Right cardiac atrium (tissue), 5 donors: ENCODE data around the gene CEACAM5. TPM values are rescaled to one million over a fixed set of nuclear protein-coding genes. Genes with fewer than 3 reads are reported as not detected.

ENCODE experiments used
- ATAC-seq, 2 donors: fragments of 200-7000 bp; cut with Tn5 transposase; one replicate each; pipeline versions ENCODE4 v1.8.0 to v1.9.1; 2020; ENCODE audit warnings: moderate library complexity in 2 of 2, mild to moderate bottlenecking in 1 of 2
- DNase-seq, 3 donors: peaks; one replicate each; pipeline ENCODE4 v3.0.0-alpha.2; 2020
- H3K27ac ChIP-seq: one replicate; pipeline ENCODE4 v1.5.1; 2013; ENCODE audit warnings: mild to moderate bottlenecking, low read length, control low read depth, moderate library complexity
- H3K27me3 ChIP-seq: one replicate; pipeline ENCODE4 v1.6.1; 2013; ENCODE audit not compliant: control insufficient read depth, insufficient read depth
- H3K4me1 ChIP-seq: one replicate; pipeline ENCODE4 v1.6.1; 2013; ENCODE audit warnings: low read length; ENCODE audit not compliant: control insufficient read depth, insufficient read depth
- H3K4me3 ChIP-seq: one replicate; pipeline ENCODE4 v1.5.1; 2013; ENCODE audit warnings: low read length, control low read depth
- H3K9me3 ChIP-seq: one replicate; pipeline ENCODE4 v1.6.1; 2013; ENCODE audit warnings: low read length; ENCODE audit not compliant: control insufficient read depth
- WGBS: extraction: QIAGEN DNeasy Blood & Tissue Kit; methylation state at CpG from one replicate; pipeline ENCODE4 v1.1.7; 2013; 5-methylcytosine and 5-hydroxymethylcytosine counted together
- intact Hi-C, 4 donors: fragments of 100-400 bp; cut with DNase I; formaldehyde crosslinking; loops; one replicate each; pipeline versions ENCODE4 v1.11.0 to v1.14.0; 2022 to 2023
- polyA plus RNA-seq: library from polyadenylated mRNA; stranded (reverse); fragments of 200-250 nt; gene quantifications from one replicate; pipeline ENCODE4 v1.2.3, GENCODE V29; 2013
- total RNA-seq, 4 donors: library from RNA; stranded (reverse); fragmentation: NEBNext Ultra II Directional; extraction: Animal tissue kit (Norgen Biotek cat#: 25700); gene quantifications; one replicate each; pipeline ENCODE4 v1.2.1, GENCODE V29; 2021
- donor health status: healthy with polysubstance abuse.
- donor health status: DM: no; HTN: yes; CAD: no.
- donor health status: DM: no; HTN: no; CAD: no.
- donor health status: DM: no; HTN: yes; CAD: no; lungs with severe emphysema.
- donor health status: DM: yes; HTN: yes; CAD: no.

The CEACAM5 gene
- total and polyA plus RNA-seq, 5 donors = 0.07 TPM; not detected in 4

- Histone ChIP-seq H3K9me3 (no peaks in the 10 kb centered on the region), H3K4me1 (no peaks in the 10 kb centered on the region), H3K27ac (no peak overlapping the region), H3K4me3 (no peak overlapping the region), H3K27me3 (no peaks in the 10 kb centered on the region)
- intact Hi-C loops = no loop called here
- DNase-seq = no peak
- WGBS = 28% methylated on average over 20 of the region's 20 CpGs
- no peak for ATAC-seq
Observed at GRCh38 chr19:41691268-41691970, 17.0 kb upstream of the CEACAM5 start.

- 45% methylated on average over 1 of the region's 1 CpG for WGBS
- ATAC-seq (no peak), DNase-seq (no peak)
- intact Hi-C loops = no loop called here
- Histone ChIP-seq H3K4me3 (no peak overlapping the region), H3K27me3 (no peaks in the 10 kb centered on the region), H3K9me3 (no peaks in the 10 kb centered on the region), H3K27ac (no peak overlapping the region), H3K4me1 (no peaks in the 10 kb centered on the region)
Observed at GRCh38 chr19:41694196-41694595, 14.2 kb upstream of the CEACAM5 start.

DNA sequence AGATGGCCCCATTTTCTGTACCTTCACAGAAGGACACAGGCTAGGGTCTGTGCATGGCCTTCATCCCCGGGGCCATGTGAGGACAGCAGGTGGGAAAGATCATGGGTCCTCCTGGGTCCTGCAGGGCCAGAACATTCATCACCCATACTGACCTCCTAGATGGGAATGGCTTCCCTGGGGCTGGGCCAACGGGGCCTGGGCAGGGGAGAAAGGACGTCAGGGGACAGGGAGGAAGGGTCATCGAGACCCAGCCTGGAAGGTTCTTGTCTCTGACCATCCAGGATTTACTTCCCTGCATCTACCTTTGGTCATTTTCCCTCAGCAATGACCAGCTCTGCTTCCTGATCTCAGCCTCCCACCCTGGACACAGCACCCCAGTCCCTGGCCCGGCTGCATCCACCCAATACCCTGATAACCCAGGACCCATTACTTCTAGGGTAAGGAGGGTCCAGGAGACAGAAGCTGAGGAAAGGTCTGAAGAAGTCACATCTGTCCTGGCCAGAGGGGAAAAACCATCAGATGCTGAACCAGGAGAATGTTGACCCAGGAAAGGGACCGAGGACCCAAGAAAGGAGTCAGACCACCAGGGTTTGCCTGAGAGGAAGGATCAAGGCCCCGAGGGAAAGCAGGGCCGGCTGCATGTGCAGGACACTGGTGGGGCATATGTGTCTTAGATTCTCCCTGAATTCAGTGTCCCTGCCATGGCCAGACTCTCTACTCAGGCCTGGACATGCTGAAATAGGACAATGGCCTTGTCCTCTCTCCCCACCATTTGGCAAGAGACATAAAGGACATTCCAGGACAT lies 13.4 kb upstream of the CEACAM5 start:
- no peaks in the 10 kb centered on the region for H3K27me3 ChIP-seq
- DNase-seq (no peak), ATAC-seq (no peak)
- H3K27ac ChIP-seq = no peak overlapping the region
- no peaks in the 10 kb centered on the region for H3K4me1 ChIP-seq
- no peaks in the 10 kb centered on the region for H3K9me3 ChIP-seq
- H3K4me3 ChIP-seq = no peak overlapping the region
- intact Hi-C loops = no loop called here
- WGBS = 62% methylated on average over 8 of the region's 8 CpGs

DNA sequence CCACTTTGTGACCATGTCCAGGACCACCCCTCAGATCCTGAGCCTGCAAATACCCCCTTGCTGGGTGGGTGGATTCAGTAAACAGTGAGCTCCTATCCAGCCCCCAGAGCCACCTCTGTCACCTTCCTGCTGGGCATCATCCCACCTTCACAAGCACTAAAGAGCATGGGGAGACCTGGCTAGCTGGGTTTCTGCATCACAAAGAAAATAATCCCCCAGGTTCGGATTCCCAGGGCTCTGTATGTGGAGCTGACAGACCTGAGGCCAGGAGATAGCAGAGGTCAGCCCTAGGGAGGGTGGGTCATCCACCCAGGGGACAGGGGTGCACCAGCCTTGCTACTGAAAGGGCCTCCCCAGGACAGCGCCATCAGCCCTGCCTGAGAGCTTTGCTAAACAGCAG lies 12.7 kb upstream of the CEACAM5 start:
- H3K4me1 ChIP-seq = no peaks in the 10 kb centered on the region
- H3K4me3 ChIP-seq = no peak overlapping the region
- DNase-seq (no peak), ATAC-seq (no peak)
- no peak overlapping the region for H3K27ac ChIP-seq
- no peaks in the 10 kb centered on the region for H3K9me3 ChIP-seq
- intact Hi-C loops = no loop called here
- WGBS = 62% methylated on average over 2 of the region's 2 CpGs
- H3K27me3 ChIP-seq = no peaks in the 10 kb centered on the region

- H3K27me3 ChIP-seq = no peaks in the 10 kb centered on the region
- 49% methylated on average over 7 of the region's 7 CpGs for WGBS
- H3K9me3 ChIP-seq = no peaks in the 10 kb centered on the region
- DNase-seq = no peak
- no peak overlapping the region for H3K27ac ChIP-seq
- no peaks in the 10 kb centered on the region for H3K4me1 ChIP-seq
- intact Hi-C loops = no loop called here
- ATAC-seq = no peak
- no peak overlapping the region for H3K4me3 ChIP-seq
Observed at GRCh38 chr19:41696402-41697197, 11.8 kb upstream of the CEACAM5 start.

DNA sequence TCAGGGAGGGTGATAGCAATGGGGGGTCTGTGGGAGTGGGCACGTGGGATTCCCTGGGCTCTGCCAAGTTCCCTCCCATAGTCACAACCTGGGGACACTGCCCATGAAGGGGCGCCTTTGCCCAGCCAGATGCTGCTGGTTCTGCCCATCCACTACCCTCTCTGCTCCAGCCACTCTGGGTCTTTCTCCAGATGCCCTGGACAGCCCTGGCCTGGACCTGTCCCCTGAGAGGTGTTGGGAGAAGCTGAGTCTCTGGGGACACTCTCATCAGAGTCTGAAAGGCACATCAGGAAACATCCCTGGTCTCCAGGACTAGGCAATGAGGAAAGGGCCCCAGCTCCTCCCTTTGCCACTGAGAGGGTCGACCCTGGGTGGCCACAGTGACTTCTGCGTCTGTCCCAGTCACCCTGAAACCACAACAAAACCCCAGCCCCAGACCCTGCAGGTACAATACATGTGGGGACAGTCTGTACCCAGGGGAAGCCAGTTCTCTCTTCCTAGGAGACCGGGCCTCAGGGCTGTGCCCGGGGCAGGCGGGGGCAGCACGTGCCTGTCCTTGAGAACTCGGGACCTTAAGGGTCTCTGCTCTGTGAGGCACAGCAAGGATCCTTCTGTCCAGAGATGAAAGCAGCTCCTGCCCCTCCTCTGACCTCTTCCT lies 11.1 kb upstream of the CEACAM5 start:
- Histone ChIP-seq H3K27me3 (no peaks in the 10 kb centered on the region), H3K27ac (no peak overlapping the region), H3K4me3 (no peak overlapping the region), H3K4me1 (no peaks in the 10 kb centered on the region), H3K9me3 (no peaks in the 10 kb centered on the region)
- 53% methylated on average over 9 of the region's 9 CpGs for WGBS
- intact Hi-C loops = no loop called here
- DNase-seq = no peak
- ATAC-seq = no peak

DNA sequence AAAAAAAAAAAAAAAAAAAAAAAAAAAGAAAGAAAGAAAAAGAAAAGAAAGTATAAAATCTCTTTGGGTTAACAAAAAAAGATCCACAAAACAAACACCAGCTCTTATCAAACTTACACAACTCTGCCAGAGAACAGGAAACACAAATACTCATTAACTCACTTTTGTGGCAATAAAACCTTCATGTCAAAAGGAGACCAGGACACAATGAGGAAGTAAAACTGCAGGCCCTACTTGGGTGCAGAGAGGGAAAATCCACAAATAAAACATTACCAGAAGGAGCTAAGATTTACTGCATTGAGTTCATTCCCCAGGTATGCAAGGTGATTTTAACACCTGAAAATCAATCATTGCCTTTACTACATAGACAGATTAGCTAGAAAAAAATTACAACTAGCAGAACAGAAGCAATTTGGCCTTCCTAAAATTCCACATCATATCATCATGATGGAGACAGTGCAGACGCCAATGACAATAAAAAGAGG lies 9.6 kb upstream of the CEACAM5 start:
- DNase-seq = no peak
- intact Hi-C loops = no loop called here
- Histone ChIP-seq H3K4me1 (no peaks in the 10 kb centered on the region), H3K9me3 (no peaks in the 10 kb centered on the region), H3K27me3 (no peaks in the 10 kb centered on the region), H3K4me3 (no peak overlapping the region), H3K27ac (no peak overlapping the region)
- WGBS = 63% methylated on average over 1 of the region's 1 CpG
- ATAC-seq = no peak

DNA sequence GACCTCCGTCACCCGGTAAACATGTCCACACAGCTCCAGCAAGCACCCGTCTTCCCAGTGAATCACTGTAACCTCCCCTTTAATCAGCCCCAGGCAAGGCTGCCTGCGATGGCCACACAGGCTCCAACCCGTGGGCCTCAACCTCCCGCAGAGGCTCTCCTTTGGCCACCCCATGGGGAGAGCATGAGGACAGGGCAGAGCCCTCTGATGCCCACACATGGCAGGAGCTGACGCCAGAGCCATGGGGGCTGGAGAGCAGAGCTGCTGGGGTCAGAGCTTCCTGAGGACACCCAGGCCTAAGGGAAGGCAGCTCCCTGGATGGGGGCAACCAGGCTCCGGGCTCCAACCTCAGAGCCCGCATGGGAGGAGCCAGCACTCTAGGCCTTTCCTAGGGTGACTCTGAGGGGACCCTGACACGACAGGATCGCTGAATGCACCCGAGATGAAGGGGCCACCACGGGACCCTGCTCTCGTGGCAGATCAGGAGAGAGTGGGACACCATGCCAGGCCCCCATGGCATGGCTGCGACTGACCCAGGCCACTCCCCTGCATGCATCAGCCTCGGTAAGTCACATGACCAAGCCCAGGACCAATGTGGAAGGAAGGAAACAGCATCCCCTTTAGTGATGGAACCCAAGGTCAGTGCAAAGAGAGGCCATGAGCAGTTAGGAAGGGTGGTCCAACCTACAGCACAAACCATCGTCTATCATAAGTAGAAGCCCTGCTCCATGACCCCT lies 9.0 kb upstream of the CEACAM5 start:
- no peak for DNase-seq

GRCh38 chr19:41699968-41700323 lies 8.5 kb upstream of the CEACAM5 start:
- H3K4me3 ChIP-seq = no peak overlapping the region
- H3K27me3 ChIP-seq = no peaks in the 10 kb centered on the region
- DNase-seq (no peak), ATAC-seq (no peak)
- no peaks in the 10 kb centered on the region for H3K4me1 ChIP-seq
- no peak overlapping the region for H3K27ac ChIP-seq
- no peaks in the 10 kb centered on the region for H3K9me3 ChIP-seq
- 49% methylated on average over 2 of the region's 2 CpGs for WGBS
- intact Hi-C loops = no loop called here

More for the DNA sequence above, 9.0 kb upstream of the CEACAM5 start:
- no peak for ATAC-seq
- intact Hi-C loops = no loop called here
- Histone ChIP-seq H3K9me3 (no peaks in the 10 kb centered on the region), H3K4me3 (no peak overlapping the region), H3K27me3 (no peaks in the 10 kb centered on the region), H3K4me1 (no peaks in the 10 kb centered on the region), H3K27ac (no peak overlapping the region)
- 69% methylated on average over 17 of the region's 17 CpGs for WGBS

DNA sequence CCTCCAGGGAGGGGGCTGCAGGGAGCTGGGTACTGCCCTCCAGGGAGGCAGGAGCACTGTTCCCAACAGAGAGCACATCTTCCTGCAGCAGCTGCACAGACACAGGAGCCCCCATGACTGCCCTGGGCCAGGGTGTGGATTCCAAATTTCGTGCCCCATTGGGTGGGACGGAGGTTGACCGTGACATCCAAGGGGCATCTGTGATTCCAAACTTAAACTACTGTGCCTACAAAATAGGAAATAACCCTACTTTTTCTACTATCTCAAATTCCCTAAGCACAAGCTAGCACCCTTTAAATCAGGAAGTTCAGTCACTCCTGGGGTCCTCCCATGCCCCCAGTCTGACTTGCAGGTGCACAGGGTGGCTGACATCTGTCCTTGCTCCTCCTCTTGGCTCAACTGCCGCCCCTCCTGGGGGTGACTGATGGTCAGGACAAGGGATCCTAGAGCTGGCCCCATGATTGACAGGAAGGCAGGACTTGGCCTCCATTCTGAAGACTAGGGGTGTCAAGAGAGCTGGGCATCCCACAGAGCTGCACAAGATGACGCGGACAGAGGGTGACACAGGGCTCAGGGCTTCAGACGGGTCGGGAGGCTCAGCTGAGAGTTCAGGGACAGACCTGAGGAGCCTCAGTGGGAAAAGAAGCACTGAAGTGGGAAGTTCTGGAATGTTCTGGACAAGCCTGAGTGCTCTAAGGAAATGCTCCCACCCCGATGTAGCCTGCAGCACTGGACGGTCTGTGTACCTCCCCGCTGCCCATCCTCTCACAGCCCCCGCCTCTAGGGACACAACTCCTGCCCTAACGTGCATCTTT lies 7.8 kb upstream of the CEACAM5 start:
- intact Hi-C loops = no loop called here
- ATAC-seq (no peak), DNase-seq (no peak)
- no peaks in the 10 kb centered on the region for H3K4me1 ChIP-seq
- 65% methylated on average over 13 of the region's 13 CpGs for WGBS
- no peak overlapping the region for H3K27ac ChIP-seq
- H3K9me3 ChIP-seq = no peaks in the 10 kb centered on the region
- no peak overlapping the region for H3K4me3 ChIP-seq
- no peaks in the 10 kb centered on the region for H3K27me3 ChIP-seq
